ENCODE results near the gene RHOU. TPM values are rescaled to one million over a fixed set of nuclear protein-coding genes. Genes with fewer than 3 reads are reported as not detected.

The RHOU gene
- total RNA-seq, 2 donors from 2014 or later = 6.9 to 9.3 TPM

DNA sequence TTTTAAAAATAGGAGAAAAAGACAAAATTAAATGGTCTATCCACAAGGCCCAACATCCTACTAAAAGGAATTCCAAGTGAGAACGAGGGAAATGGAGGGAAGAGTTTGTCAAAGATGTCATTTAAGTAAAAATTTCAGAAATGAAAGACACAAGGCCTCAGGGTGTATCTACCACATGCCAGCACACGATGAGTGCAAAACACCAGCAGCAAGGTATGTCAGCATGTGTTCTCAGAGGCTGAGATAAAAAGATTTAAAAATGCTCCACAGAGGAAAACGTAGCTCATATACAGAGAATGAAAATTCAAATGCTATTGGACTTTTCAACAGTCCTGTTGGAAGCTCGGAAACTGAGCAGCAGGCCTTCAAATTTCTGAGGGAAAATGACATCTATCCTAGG lies 42.0 kb downstream of the RHOU start:
- Histone ChIP-seq H3K4me1 (no peaks in the 10 kb centered on the region), H3K36me3 (replicated peaks in 1 of 2; ENCODE audit: insufficient read depth in 1 of 2, low read depth in 2 of 2) (no peaks in the 10 kb centered on the region), H3K9me3 (no peaks in the 10 kb centered on the region), H3K27ac (no peak overlapping the region), H3K27me3 (no peaks in the 10 kb centered on the region), H3K4me3 (no peak overlapping the region)
- DNase-seq (no peak), ATAC-seq (no peak)
- WGBS, 2 donors = 76 to 83% methylated on average over 4 of the region's 4 CpGs
- intact Hi-C loops (cut with DNase I) = no loop called here
- TF ChIP-seq POLR2A (IDR thresholded peaks at IDR 0.05) (no peak), CTCF (IDR thresholded peaks at IDR 0.05) (no peak)

GRCh38 chr1:228778026-228778425 lies 42.7 kb downstream of the RHOU start:
- intact Hi-C loops (cut with DNase I) = no loop called here
- H3K9me3 ChIP-seq = no peaks in the 10 kb centered on the region
- ATAC-seq = no peak
- no peaks in the 10 kb centered on the region for H3K36me3 ChIP-seq (replicated peaks in 1 of 2; ENCODE audit: insufficient read depth in 1 of 2, low read depth in 2 of 2)
- H3K27ac ChIP-seq = no peak overlapping the region
- WGBS, 2 donors = 78 to 95% methylated on average over 1 of the region's 1 CpG
- H3K4me3 ChIP-seq = no peak overlapping the region
- TF ChIP-seq POLR2A (IDR thresholded peaks at IDR 0.05) (no peak), CTCF (IDR thresholded peaks at IDR 0.05) (no peak)
- peaks cover 8% of the 10 kb centered on the region for H3K4me1 ChIP-seq
- no peak for DNase-seq
- no peaks in the 10 kb centered on the region for H3K27me3 ChIP-seq

DNA sequence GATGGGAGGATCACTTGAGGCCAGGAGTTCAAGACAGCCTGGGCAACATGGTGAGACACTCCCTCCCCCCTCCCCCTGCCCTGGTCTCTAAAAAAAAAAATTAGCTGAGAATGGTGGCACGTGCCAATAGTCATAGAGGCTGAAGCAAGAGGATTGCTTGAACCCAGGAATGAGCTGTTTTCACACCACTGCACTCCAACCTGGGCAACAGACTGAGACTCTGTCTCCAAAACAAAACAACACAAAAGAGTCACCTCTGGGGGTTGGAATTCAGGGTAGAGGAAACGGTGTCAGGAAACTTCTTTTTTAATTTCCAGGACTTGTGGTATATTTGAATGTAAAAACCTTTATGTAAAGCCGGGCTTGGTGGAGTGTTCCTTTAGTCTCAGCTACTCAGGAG lies 43.2 kb downstream of the RHOU start:
- Histone ChIP-seq H3K9me3 (no peaks in the 10 kb centered on the region), H3K27me3 (no peaks in the 10 kb centered on the region), H3K4me1 (peaks cover 12% of the 10 kb centered on the region), H3K4me3 (no peak overlapping the region), H3K36me3 (replicated peaks in 1 of 2; ENCODE audit: insufficient read depth in 1 of 2, low read depth in 2 of 2) (no peaks in the 10 kb centered on the region), H3K27ac (no peak overlapping the region)
- DNase-seq = no peak
- 80 to 89% methylated on average over 3 of the region's 3 CpGs for WGBS, 2 donors
- intact Hi-C loops (cut with DNase I) = no loop called here
- TF ChIP-seq CTCF (IDR thresholded peaks at IDR 0.05) = no peak
- TF ChIP-seq POLR2A (IDR thresholded peaks at IDR 0.05) = no peak
- ATAC-seq = no peak

GRCh38 chr1:228778961-228779360 lies 43.7 kb downstream of the RHOU start:
- intact Hi-C loops (cut with DNase I) = no loop called here
- Histone ChIP-seq H3K4me1 (peaks cover 17% of the 10 kb centered on the region), H3K36me3 (replicated peaks in 1 of 2; ENCODE audit: insufficient read depth in 1 of 2, low read depth in 2 of 2) (no peaks in the 10 kb centered on the region), H3K27ac (no peak overlapping the region), H3K9me3 (no peaks in the 10 kb centered on the region), H3K27me3 (no peaks in the 10 kb centered on the region), H3K4me3 (no peak overlapping the region)
- TF ChIP-seq POLR2A (IDR thresholded peaks at IDR 0.05) (no peak), CTCF (IDR thresholded peaks at IDR 0.05) (no peak)
- DNase-seq = no peak
- no peak for ATAC-seq

DNA sequence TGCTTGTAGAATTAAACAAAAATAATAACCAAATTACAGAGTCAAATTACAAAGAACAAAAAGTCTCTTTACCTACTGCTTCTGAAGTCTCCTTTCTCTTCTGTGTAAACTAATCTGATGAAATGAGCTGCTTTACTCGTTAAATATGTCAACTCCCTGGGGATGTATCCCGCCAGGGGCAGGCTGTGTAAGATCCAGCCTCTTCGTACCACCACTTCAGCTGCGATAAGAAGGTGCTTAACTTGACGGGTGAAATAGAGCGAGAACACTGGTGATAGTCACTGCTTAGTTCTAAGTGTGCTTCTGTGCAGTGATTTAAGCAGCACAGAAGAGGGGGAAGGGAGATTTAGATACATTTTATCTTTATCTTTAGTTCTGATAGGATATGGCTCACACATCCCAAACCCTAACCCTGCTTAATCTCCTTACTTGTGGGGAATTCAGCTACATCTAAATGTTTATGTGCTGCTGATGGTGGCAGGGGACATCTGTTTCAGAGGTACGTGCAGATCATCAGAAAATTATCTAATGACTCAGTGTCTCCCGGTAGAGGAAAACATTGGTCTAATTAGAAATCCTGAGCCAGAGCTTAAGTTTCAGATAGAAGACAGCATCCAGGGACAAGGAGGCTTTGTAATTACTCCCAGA lies 46.0 kb downstream of the RHOU start:
- Histone ChIP-seq H3K36me3 (replicated peaks in 1 of 2; ENCODE audit: insufficient read depth in 1 of 2, low read depth in 2 of 2) (no peaks in the 10 kb centered on the region), H3K27me3 (no peaks in the 10 kb centered on the region), H3K4me1 (peaks cover 18% of the 10 kb centered on the region), H3K4me3 (no peak overlapping the region), H3K27ac (no peak overlapping the region), H3K9me3 (no peaks in the 10 kb centered on the region)
- WGBS, 2 donors = 78 to 87% methylated on average over 8 of the region's 8 CpGs
- no peak for DNase-seq
- no peak for ATAC-seq
- no peak for TF ChIP-seq POLR2A (IDR thresholded peaks at IDR 0.05)
- TF ChIP-seq CTCF (IDR thresholded peaks at IDR 0.05) = no peak
- intact Hi-C loops (cut with DNase I) = no loop called here
